HEK293 (cell line): Measurements from ENCODE around the gene THSD4.

Source experiments
- MEIS1 ChIP-seq: sonication (generic); formaldehyde crosslinking; IDR thresholded peaks from 2 replicates; pipeline ENCODE4 v1.8.1; 2022; ENCODE audit warnings: missing genetic modification reagents, mild to moderate bottlenecking, borderline replicate concordance
- PRDM1 ChIP-seq: fragments of 450-650 bp; formaldehyde crosslinking; IDR thresholded peaks from 2 replicates; pipeline ENCODE4; 2016; ENCODE audit warnings: missing biosample characterization, missing genetic modification characterization
- YY1 ChIP-seq: fragments of 450-650 bp; formaldehyde crosslinking; IDR thresholded peaks from 2 replicates; pipeline ENCODE4 v1.5.1; 2018; ENCODE audit warnings: missing biosample characterization, missing genetic modification characterization
- ZBTB20 ChIP-seq: fragments of 450-650 bp; formaldehyde crosslinking; IDR thresholded peaks from 2 replicates; pipeline ENCODE4 v1.5.1; 2016; ENCODE audit warnings: missing biosample characterization, missing genetic modification characterization
- ZBTB7A ChIP-seq: fragments of 450-650 bp; formaldehyde crosslinking; IDR thresholded peaks from 2 replicates; pipeline ENCODE4 v1.5.1; 2016; ENCODE audit warnings: low read depth, missing biosample characterization, missing genetic modification characterization
- ZFP69B ChIP-seq: fragments of 450-650 bp; formaldehyde crosslinking; IDR thresholded peaks from 2 replicates; pipeline ENCODE4 v1.5.1; 2016; ENCODE audit warnings: missing biosample characterization, missing genetic modification characterization
- ZNF174 ChIP-seq: fragments of 450-650 bp; formaldehyde crosslinking; IDR thresholded peaks from 2 replicates; pipeline ENCODE4 v1.5.0; 2017; ENCODE audit warnings: missing biosample characterization, mild to moderate bottlenecking, missing genetic modification characterization
- ZNF510 ChIP-seq: fragments of 450-650 bp; formaldehyde crosslinking; IDR thresholded peaks from 2 replicates; pipeline ENCODE4 v1.5.1; 2018; ENCODE audit warnings: mild to moderate bottlenecking, missing genetic modification characterization, missing biosample characterization; ENCODE audit not compliant: insufficient replicate concordance
- ZNF621 ChIP-seq: fragments of 450-650 bp; formaldehyde crosslinking; IDR thresholded peaks from 2 replicates; pipeline ENCODE4 v1.5.1; 2017; ENCODE audit warnings: missing biosample characterization, missing genetic modification characterization
- ZNF777 ChIP-seq: fragments of 450-650 bp; formaldehyde crosslinking; IDR thresholded peaks from 2 replicates; pipeline ENCODE4 v1.5.1; 2017; ENCODE audit warnings: missing biosample characterization, missing genetic modification characterization, borderline replicate concordance
- TF ChIP-seq, protein P1 (sequence below): fragments of 450-650 bp; formaldehyde crosslinking; IDR thresholded peaks from 2 replicates; pipeline ENCODE4 v1.5.1; 2016; ENCODE audit warnings: missing biosample characterization, missing genetic modification characterization
- TF ChIP-seq, protein P2 (sequence below): fragments of 450-650 bp; formaldehyde crosslinking; IDR thresholded peaks from 2 replicates; pipeline ENCODE4 v1.5.1; 2016; ENCODE audit warnings: missing biosample characterization, missing genetic modification characterization, low read depth
- TF ChIP-seq, protein P3 (sequence below): fragments of 450-650 bp; formaldehyde crosslinking; IDR thresholded peaks from 2 replicates; pipeline ENCODE4 v1.5.1; 2017; ENCODE audit warnings: missing biosample characterization, missing genetic modification characterization
- TF ChIP-seq, protein P4 (sequence below): fragments of 450-650 bp; formaldehyde crosslinking; IDR thresholded peaks from 2 replicates; pipeline ENCODE4 v1.5.1; 2016; ENCODE audit warnings: missing biosample characterization, missing genetic modification characterization

DNA sequence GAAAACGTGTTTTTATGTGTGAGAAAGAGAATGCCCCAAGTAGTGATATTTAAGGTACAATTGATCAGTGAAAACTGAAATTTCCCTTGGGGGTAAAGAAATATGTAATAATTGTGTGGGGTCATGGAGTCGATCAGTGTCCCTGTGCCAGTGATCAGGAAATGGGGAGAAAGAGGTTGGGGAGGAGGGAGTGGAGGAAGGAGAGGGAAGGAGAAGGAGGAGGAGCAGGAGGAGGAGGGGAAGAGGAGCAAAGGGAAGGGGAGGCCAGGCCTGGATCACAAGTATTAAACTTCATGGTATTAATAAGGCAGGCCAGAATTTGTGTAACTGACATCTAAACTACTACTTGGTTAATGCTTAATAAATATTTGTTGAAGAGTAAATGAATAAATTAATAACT, 30.4 kb downstream of the THSD4 start:
- TF ChIP-seq, protein P1, sequence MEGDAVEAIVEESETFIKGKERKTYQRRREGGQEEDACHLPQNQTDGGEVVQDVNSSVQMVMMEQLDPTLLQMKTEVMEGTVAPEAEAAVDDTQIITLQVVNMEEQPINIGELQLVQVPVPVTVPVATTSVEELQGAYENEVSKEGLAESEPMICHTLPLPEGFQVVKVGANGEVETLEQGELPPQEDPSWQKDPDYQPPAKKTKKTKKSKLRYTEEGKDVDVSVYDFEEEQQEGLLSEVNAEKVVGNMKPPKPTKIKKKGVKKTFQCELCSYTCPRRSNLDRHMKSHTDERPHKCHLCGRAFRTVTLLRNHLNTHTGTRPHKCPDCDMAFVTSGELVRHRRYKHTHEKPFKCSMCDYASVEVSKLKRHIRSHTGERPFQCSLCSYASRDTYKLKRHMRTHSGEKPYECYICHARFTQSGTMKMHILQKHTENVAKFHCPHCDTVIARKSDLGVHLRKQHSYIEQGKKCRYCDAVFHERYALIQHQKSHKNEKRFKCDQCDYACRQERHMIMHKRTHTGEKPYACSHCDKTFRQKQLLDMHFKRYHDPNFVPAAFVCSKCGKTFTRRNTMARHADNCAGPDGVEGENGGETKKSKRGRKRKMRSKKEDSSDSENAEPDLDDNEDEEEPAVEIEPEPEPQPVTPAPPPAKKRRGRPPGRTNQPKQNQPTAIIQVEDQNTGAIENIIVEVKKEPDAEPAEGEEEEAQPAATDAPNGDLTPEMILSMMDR = no peak
- no peak for TF ChIP-seq ZBTB20 (tag by site-specific recombination)
- no peak for TF ChIP-seq ZNF174
- TF ChIP-seq PRDM1 (tag by site-specific recombination) = peak; percentile 53
- no peak for TF ChIP-seq ZFP69B (tag by site-specific recombination)
- no peak for TF ChIP-seq MEIS1
- TF ChIP-seq, protein P2, sequence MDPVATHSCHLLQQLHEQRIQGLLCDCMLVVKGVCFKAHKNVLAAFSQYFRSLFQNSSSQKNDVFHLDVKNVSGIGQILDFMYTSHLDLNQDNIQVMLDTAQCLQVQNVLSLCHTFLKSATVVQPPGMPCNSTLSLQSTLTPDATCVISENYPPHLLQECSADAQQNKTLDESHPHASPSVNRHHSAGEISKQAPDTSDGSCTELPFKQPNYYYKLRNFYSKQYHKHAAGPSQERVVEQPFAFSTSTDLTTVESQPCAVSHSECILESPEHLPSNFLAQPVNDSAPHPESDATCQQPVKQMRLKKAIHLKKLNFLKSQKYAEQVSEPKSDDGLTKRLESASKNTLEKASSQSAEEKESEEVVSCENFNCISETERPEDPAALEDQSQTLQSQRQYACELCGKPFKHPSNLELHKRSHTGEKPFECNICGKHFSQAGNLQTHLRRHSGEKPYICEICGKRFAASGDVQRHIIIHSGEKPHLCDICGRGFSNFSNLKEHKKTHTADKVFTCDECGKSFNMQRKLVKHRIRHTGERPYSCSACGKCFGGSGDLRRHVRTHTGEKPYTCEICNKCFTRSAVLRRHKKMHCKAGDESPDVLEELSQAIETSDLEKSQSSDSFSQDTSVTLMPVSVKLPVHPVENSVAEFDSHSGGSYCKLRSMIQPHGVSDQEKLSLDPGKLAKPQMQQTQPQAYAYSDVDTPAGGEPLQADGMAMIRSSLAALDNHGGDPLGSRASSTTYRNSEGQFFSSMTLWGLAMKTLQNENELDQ (tag by site-specific recombination) = no peak
- no peak for TF ChIP-seq ZBTB7A (tag by site-specific recombination)
- TF ChIP-seq ZNF777 (tag by site-specific recombination) = no peak
- no peak for TF ChIP-seq ZNF621 (tag by site-specific recombination)
- TF ChIP-seq, protein P3, sequence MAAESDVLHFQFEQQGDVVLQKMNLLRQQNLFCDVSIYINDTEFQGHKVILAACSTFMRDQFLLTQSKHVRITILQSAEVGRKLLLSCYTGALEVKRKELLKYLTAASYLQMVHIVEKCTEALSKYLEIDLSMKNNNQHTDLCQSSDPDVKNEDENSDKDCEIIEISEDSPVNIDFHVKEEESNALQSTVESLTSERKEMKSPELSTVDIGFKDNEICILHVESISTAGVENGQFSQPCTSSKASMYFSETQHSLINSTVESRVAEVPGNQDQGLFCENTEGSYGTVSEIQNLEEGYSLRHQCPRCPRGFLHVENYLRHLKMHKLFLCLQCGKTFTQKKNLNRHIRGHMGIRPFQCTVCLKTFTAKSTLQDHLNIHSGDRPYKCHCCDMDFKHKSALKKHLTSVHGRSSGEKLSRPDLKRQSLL (tag by site-specific recombination) = no peak
- no peak for TF ChIP-seq YY1 (tag by site-specific recombination)
- TF ChIP-seq, protein P4, sequence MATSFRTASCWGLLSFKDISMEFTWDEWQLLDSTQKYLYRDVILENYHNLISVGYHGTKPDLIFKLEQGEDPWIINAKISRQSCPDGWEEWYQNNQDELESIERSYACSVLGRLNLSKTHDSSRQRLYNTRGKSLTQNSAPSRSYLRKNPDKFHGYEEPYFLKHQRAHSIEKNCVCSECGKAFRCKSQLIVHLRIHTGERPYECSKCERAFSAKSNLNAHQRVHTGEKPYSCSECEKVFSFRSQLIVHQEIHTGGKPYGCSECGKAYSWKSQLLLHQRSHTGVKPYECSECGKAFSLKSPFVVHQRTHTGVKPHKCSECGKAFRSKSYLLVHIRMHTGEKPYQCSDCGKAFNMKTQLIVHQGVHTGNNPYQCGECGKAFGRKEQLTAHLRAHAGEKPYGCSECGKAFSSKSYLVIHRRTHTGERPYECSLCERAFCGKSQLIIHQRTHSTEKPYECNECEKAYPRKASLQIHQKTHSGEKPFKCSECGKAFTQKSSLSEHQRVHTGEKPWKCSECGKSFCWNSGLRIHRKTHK (tag by site-specific recombination) = no peak
- no peak for TF ChIP-seq ZNF510
